Measurements from ENCODE around the gene HBG2.

Gene HBG2

DNA sequence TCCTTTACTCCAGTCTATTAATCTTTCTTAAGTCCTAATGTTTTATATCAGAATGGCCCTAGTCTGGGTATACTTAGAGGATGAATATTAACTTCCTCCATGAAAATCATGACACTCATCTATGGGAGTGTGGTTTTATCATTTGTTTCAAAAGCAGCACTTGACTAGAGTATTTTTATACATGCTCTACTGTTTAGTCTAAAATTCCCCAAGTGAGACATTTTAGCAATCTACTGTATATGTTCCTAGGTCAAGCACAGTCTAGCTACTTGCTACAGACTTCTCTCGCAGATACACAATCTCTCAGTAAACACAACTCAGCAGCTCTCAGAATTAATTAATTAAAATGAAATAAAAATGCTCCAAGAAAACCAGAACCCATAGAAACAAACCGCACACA is 24.8 kb downstream of the HBG2 start:
- no peak for DNase-seq (ENCODE audit: low read depth in 2 of 2)

DNA sequence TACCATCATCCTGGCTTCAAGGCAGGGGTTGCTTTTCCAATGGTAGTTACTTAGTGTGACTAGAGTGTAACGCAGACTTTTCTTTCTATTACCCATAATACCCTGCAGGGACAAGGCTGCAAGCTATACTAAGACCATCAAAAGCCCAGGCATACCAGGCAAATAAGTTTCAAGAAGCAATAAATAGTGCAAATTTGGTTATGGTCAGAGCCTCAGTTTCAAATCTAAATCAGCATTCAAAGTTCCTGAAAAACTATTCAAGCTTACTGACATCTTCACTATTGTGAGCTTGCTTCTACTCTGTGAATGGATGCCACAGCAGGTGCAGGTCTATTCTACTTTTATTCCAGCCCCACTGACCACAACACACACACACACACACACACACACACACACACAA is 25.2 kb downstream of the HBG2 start:
- no peak for DNase-seq (ENCODE audit: low read depth in 2 of 2)

DNA sequence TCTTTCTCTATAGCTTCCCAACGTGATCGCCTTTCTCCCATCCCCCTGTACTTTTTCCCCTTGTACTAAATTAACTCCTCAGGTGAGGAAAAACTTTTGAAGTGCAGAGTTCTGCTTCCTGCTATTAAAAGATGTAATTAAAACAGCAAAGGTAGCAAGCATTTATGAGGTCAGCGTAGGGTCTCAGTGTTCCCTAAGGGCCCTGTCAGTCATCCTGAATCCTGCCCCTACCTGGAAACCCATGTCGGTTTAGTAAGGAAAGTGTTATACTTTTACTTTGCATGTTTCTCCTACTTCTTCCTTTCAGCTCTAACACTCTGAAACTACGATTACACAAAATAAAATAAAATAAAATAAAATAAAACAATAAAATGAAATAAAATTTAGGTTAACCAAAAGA is 26.5 kb downstream of the HBG2 start:
- no peak for DNase-seq (ENCODE audit: low read depth in 2 of 2)

DNA sequence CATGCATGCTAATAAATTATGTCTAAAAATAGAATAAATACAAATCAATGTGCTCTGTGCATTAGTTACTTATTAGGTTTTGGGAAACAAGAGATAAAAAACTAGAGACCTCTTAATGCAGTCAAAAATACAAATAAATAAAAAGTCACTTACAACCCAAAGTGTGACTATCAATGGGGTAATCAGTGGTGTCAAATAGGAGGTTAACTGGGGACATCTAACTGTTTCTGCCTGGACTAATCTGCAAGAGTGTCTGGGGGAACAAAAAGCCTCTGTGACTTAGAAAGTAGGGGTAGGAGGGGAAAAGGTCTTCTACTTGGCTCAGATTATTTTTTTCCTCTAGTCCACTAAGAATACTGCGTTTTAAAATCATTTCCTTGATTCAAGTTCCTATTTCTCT is 26.9 kb downstream of the HBG2 start:
- no peak for DNase-seq (ENCODE audit: low read depth in 2 of 2)

DNA sequence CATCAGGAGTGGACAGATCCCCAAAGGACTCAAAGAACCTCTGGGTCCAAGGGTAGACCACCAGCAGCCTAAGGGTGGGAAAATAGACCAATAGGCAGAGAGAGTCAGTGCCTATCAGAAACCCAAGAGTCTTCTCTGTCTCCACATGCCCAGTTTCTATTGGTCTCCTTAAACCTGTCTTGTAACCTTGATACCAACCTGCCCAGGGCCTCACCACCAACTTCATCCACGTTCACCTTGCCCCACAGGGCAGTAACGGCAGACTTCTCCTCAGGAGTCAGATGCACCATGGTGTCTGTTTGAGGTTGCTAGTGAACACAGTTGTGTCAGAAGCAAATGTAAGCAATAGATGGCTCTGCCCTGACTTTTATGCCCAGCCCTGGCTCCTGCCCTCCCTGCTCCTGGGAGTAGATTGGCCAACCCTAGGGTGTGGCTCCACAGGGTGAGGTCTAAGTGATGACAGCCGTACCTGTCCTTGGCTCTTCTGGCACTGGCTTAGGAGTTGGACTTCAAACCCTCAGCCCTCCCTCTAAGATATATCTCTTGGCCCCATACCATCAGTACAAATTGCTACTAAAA is 27.8 kb downstream of the HBG2 start, which contains the start of gene HBB:
TSS of gene HBB (minus strand) at position 340 of the 579 bp plus-strand sequence. CDS start at position 290, 50 bp downstream.
- no peak for DNase-seq (ENCODE audit: low read depth in 2 of 2)

DNA sequence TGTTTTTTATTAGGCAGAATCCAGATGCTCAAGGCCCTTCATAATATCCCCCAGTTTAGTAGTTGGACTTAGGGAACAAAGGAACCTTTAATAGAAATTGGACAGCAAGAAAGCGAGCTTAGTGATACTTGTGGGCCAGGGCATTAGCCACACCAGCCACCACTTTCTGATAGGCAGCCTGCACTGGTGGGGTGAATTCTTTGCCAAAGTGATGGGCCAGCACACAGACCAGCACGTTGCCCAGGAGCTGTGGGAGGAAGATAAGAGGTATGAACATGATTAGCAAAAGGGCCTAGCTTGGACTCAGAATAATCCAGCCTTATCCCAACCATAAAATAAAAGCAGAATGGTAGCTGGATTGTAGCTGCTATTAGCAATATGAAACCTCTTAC is 29.1 kb downstream of the HBG2 start:
- no peak for DNase-seq (ENCODE audit: low read depth in 2 of 2)

DNA sequence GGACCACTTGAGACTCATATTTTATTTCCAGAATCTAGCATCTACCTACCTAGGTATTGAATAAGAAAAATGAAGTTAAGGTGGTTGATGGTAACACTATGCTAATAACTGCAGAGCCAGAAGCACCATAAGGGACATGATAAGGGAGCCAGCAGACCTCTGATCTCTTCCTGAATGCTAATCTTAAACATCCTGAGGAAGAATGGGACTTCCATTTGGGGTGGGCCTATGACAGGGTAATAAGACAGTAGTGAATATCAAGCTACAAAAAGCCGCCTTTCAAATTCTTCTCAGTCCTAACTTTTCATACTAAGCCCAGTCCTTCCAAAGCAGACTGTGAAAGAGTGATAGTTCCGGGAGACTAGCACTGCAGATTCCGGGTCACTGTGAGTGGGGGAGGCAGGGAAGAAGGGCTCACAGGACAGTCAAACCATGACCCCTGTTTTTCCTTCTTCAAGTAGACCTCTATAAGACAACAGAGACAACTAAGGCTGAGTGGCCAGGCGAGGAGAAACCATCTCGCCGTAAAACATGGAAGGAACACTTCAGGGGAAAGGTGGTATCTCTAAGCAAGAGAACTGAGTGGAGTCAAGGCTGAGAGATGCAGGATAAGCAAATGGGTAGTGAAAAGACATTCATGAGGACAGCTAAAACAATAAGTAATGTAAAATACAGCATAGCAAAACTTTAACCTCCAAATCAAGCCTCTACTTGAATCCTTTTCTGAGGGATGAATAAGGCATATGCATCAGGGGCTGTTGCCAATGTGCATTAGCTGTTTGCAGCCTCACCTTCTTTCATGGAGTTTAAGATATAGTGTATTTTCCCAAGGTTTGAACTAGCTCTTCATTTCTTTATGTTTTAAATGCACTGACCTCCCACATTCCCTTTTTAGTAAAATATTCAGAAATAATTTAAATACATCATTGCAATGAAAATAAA is 29.8 kb downstream of the HBG2 start:
- DNase-seq (ENCODE audit: low read depth in 2 of 2) = no peak

DNA sequence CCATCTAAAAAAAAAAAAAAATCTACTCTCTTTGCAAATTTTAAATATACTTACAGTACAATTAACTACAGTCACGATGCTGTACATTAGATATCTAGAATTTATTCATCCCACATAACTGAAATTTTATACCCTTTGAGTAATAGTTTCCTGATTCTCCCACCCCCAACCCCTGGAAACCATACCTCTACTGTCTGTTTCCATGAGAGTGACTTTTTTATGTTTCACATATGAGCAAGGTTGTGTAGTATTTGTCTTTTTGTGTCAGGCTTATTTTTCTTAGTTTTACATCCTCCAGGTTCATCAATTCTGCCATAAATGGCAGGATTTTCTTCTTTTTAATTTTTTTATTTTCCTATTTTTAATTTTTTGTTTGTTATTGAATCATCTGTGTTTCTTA is 30.9 kb downstream of the HBG2 start:
- no peak for DNase-seq (ENCODE audit: low read depth in 2 of 2)

DNA sequence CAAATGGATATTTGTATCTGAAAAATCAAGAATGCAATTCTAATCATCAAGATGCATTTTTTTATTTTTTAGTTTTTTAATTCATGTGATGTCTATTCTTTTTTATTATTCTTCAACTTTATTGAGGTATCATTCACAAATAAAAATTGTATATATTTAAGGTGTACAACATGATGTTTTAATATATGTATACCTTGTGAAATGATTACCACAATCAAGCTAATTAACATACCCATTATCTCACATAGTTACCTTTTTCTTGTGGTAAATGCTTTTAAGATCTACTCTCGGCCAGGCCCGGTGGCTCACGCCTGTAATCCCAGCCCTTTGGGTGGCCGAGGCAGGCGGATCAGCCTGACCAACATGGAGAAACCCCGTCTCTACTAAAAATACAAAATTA is 31.4 kb downstream of the HBG2 start:
- DNase-seq (ENCODE audit: low read depth in 2 of 2) = no peak

DNA sequence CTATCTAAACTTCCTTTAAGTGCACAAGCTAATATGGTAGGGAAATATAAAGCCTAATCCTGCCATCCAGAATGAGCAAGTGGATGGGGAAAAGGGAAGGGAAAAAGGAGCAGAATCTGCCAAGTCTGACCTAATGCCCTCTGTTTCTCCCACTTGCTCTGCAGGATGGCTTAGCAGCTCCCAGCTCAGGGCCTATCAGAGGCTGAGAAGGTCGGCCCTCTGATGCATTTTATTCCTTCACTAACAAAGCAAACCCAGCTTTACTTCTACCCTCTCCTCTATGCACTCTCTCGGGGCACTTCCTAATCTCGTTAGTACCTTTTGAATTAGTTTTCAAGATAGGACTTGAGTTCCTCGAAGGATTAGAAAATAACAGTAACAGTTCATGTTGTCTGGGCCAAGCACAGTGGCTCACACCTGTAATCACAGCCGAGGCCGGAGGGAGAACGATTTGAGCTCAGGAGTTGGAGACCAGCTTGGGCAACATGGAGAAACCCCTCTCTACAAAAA is 44.1 kb downstream of the HBG2 start:
- DNase-seq (ENCODE audit: low read depth in 2 of 2) = no peak

DNA sequence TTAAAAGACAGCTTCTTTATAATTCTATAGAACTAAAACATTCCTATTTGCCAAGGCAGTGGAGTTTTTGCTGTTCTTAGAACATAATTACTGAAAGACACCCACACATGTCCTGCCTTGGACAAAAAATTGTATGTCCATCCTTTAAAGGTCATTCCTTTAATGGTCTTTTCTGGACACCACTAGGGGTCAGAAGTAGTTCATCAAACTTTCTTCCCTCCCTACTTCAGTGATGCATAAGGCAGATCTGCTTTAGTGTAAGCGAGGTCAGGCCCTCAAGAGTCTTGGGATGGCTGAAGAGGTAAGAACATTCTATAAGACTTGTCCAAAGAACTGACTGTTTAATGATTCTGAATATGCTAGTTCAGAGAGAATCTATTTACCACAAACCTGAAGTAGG is 49.8 kb downstream of the HBG2 start:
- DNase-seq (ENCODE audit: low read depth in 2 of 2) = peak; percentile 12 to 27

DNA sequence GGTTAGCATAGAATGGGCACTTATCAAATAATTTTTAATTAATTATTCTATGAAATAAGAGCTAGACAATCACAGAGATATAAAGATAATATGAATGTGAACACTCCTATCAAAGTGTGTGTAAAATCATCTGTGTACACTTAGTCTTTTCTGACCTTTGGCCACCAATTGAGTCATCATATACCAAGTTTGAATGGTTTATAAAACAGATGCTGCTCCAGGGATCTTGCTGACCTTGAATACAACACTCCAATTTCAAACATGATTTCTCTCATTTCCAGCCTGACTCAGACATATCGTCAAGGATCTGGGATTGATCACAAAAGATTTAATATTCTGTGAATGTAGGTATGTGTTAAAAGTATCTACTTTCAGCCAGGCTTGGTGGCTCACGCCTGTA is 51.2 kb downstream of the HBG2 start:
- DNase-seq (ENCODE audit: low read depth in 2 of 2) = no peak
